K562 (cell line): Measurements from ENCODE around the gene MRNIP. TPM values are rescaled to one million over a fixed set of nuclear protein-coding genes. Genes with fewer than 3 reads are reported as not detected.

Experiments used
- GABPA ChIP-seq: fragments of 200-800 bp; sonication (Bioruptor generic); conservative IDR thresholded peaks from 2 replicates; pipeline ENCODE4 v1.6.1; 2016; ENCODE audit warnings: low read depth, missing genetic modification characterization, missing compliant biosample characterization
- JUN ChIP-seq, 2 experiments: sonication (generic) in 1 of 2; formaldehyde crosslinking in 1 of 2; IDR thresholded peaks; 2 replicates each; pipeline versions ENCODE4 v1.6.1 to v1.8.0; 2012 to 2022; ENCODE audit warnings: borderline replicate concordance in 2 of 2, mild to moderate bottlenecking in 2 of 2, improper control_type of control experiment in 1 of 2, low read depth in 1 of 2, low read length in 1 of 2, missing genetic modification reagents in 1 of 2
- KHSRP ChIP-seq: fragments of 450-650 bp; IDR thresholded peaks from 2 replicates; pipeline ENCODE4 v1.6.1; 2017
- MGA ChIP-seq: fragments of 450-650 bp; IDR thresholded peaks from 2 replicates; pipeline ENCODE4 v1.6.1; 2016; ENCODE audit warnings: mild to moderate bottlenecking, moderate library complexity
- NCOA1 ChIP-seq: fragments of 450-650 bp; IDR thresholded peaks from 2 replicates; pipeline ENCODE4 v1.6.1; 2016; ENCODE audit warnings: low read depth
- NFRKB ChIP-seq: fragments of 450-650 bp; IDR thresholded peaks from 2 replicates; pipeline ENCODE4 v1.6.1; 2016; ENCODE audit warnings: low read depth
- POLR3A ChIP-seq: IDR thresholded peaks from 2 replicates; pipeline ENCODE4 v1.6.1; 2011; ENCODE audit warnings: borderline replicate concordance, mild to moderate bottlenecking, moderate library complexity; ENCODE audit not compliant: insufficient read length, insufficient read depth; ENCODE audit errors: extremely low read depth
- ZNF644 ChIP-seq: fragments of 200-800 bp; sonication (Bioruptor generic); IDR thresholded peaks from 2 replicates; pipeline ENCODE4 v1.6.1; 2016; ENCODE audit warnings: low read depth, missing genetic modification characterization, missing compliant biosample characterization
- polyA plus RNA-seq, 8 experiments: library from polyadenylated mRNA; depleted of rRNA in 4 of 8; stranded (reverse) in 5 of 8; unstranded in 3 of 8; fragments of >200 nt; fragmentation: Nextera tagmentation in 2 of 8; fragmentation: Illumina TruSeq in 1 of 8; extraction: Ambion mirVana in 2 of 8; extraction: Trizol in 1 of 8; gene quantifications; 2 replicates each; pipeline versions ENCODE4 v1.2.1 to v1.2.3, GENCODE V29; 2011 to 2014; ENCODE audit warnings: inconsistent platforms in 1 of 8, missing spikeins in 1 of 8
- total RNA-seq, 7 experiments: library from RNA; depleted of rRNA in 6 of 7; stranded (reverse); fragments of >200 nt in 6 of 7; fragmentation: Illumina TruSeq in 2 of 7; extraction: Trizol in 2 of 7; gene quantifications; 2 replicates each; pipeline versions ENCODE4 v1.2.1 to v1.2.3, GENCODE V29; 2011 to 2021; ENCODE audit warnings: low replicate concordance in 1 of 7

Gene MRNIP
- total and polyA plus RNA-seq, 9 of the 15 experiments (the other 6 are each of a cell fraction or from before 2014, with no cell fraction given), result 3.6 to 39.0 (median 16.8) TPM

GRCh38 chr5:179800696-179801201 is 57.9 kb downstream of the MRNIP start (continued):
- TF ChIP-seq JUN (IDR thresholded peaks at IDR 0.05; ENCODE audit: borderline replicate concordance, low read depth, low read length), result no peak
- no peak for TF ChIP-seq JUN (CRISPR knock-in tag; IDR thresholded peaks at IDR 0.05; ENCODE audit: borderline replicate concordance)
- TF ChIP-seq ZNF644 (tag), result no peak
- no peak for TF ChIP-seq KHSRP
- no peak for TF ChIP-seq MGA
- no peak for TF ChIP-seq NFRKB
- no peak for TF ChIP-seq POLR3A
- TF ChIP-seq NCOA1, result no peak
- no peak for TF ChIP-seq GABPA (tag)
